Stimulated activated CD8-positive, alpha-beta memory T cell treated with anti-CD3 and anti-CD28 coated beads, Interleukin-7, amount 100 ng/mL, for 1 hour (primary cell): ENCODE data around the gene TMEM62.
"Not testable (repeated sequence)": the region's sequence is repeated elsewhere in the genome, so short reads cannot be mapped to it uniquely, and the experiment has no call there.

Experiments
- DNase-seq, 2 donors: peaks; one replicate each; pipeline ENCODE4 v3.0.0-alpha.2; 2020; ENCODE audit warnings: low read depth in 2 of 2

TMEM62 gene

DNA sequence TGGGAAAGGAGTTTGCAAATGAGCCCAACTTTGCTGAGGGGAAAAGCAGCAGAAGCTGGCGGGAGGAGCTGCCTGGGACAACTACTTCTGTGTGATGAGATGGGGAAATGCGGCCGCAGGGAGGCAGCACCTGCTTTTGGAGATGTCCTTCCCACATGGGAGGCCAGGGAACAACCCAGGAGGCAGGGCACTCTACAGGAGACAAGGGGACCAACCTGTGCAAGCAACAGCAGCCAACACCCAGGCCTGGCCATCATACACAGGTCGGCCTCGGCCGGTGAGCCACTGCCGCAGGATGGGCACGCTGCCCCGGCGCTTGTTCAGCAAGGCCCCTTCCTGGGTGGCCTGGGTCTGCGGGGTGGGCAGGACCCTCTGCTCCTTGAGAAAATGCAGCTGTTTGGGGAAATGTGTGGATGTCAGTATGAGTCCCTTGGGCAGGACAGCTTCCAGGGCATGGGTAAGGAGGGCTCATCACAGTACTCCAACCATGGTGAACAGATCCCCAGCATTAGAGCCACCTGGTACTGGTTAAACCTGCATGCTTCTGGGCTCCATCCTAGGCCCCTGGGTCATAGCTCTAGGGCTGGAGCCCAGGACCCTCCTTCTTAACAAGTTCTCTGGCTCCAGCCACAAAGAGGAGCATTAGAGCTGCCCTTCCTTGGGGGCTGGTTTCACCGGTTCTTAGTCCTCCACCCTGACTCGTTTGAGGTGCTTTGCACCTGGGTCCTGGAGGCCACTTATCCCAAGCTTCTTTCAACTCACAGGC is 75.9 kb downstream of the TMEM62 start:
- no peak for DNase-seq

DNA sequence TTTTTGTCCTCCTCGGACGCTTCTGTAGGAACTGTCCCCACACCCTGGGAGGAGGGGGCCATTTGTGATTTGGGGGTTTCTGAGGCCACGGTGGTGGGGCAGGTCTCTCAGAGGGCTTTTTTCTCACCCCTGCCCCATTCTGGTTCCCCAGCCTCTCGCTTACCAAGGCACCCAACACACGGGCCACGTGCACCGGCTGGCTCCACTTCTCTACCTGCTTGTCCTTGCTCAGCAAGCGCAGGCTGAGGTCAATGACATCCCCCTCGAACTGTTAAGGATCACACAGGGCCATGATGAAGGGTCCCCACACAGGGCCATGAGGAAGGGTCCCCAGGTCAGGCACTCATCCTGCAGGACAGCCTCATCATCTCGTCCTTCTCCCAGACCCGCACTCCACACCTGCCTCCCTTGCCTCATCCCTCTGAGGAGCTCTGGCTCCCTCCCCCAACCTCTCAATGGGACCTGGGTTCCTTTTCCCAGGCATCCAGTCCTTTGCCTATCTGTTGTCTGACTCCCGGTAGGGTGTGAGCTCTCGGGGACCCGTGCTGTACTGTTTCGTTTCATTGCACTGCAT is 76.9 kb downstream of the TMEM62 start:
- no peak for DNase-seq

DNA sequence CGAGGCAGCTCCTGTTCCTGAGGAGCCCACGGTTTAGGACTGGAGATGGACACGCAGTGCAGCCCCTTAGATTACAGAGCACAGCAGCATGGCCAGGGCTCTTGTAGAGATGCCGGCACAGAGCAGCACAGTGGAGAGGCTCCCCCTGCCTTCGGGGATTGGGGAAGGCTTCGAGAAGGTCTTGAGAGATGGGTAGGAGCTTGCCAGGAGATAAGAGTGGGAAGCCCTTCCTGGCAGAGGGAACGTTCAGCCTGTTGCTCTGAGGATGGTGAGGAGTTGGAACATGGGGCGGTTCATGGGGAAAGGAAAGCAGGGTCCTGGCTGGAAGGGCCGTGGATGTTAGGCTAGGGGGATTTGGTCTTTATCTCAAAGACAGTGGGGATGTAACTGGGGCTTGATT is 77.4 kb downstream of the TMEM62 start:
- no peak for DNase-seq

DNA sequence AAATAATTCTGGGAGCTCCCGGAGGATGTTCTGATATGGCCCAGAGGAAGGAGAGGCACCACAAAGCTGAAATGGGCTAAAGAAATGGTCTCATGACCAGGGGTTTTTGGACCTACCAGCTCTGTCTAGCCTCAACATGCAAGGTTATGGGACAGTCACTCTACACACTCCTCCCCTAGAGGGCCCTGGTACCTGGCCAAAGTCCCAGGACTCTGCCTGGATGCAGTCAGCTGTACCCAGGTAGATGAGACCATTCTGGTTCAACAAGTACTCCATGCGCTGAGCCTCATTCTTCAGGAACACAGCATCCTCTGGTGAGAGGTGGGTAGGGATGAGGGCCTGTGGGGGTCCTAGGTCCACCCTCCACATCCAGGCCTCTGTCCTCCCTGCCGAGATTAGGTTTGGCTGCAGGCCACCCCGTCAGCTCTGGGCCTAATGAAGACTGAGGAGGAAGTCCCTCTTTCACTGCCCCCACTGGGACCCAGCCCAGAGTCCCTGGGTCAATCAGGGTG is 77.9 kb downstream of the TMEM62 start:
- DNase-seq: no peak

DNA sequence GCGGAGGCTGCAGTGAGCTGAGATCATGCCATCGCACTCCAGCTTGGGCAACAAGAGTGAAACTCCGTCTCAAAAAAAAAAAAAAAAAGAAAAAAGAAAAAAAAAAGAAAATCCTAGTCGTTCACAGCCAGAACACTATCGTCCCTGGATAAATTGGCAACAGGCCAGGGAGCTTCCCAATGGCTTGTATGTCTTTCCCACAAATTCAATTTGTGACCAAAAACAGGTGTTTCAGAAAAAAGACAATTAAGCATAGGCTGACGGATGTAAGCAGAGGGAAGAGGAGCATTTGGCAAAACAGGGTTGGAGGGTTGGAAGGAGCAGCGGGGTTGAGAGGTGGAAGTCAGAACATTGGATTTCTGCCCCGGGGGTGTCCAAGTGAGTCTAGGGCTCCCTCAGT is 78.9 kb downstream of the TMEM62 start:
- DNase-seq: no peak

DNA sequence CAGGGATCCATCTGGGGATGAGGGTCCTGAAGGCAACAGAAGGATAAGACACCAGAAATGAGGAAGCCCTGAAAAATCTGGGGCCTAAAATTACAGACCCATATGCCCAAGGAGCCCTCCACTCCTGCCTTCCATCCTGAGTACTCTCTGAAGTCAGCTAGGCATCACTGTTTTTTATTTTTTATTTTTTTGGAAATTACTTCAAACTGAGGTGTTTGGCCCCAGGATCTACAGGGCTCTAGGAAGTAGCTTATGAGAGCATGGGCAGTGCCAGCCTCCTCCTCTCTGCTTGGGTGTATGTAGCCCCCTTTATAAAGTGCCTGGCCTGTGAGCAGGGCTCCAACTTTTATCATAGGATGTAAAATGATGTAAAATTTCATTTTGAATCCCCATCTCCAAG is 79.6 kb downstream of the TMEM62 start:
- DNase-seq: no peak

DNA sequence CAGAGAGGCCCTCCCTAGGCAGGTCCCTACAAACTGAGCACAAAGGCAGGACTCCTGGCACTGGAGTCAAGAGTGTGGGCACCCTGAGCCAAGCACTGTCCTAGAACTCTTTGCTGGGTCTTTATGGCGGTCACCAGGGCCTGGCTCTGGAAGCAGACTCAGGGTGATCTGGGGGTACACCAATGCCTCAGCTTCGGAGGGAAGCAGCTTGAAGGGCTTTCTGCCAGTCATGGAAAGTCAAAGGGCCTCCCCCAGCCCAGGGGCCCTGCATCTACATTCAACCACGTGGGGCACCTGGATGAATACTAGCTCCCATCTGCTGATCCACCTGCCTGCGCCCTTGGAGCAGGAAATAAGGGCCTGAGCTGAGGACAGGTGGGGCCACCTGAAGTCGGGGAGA is 80.1 kb downstream of the TMEM62 start:
- DNase-seq: no peak

DNA sequence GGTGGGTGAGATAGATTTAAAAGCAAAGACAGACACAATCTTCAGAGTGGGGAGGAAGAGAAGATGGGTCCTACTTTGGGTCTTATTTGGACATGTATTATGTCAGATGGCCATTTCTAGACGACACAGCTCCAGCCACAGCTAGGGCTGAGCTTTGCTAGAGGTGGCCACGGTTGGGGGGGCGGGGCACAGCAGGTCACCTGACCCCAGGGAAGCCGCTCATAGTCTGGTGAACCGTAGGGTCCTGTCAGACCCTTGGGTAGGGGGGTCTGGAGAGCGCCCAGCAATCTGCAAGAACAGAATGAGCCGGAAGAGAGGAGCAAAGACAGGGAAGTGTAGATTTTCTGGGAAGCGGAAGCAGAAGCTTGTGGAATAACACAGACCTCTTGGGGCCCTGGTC is 80.8 kb downstream of the TMEM62 start:
- DNase-seq: no peak

DNA sequence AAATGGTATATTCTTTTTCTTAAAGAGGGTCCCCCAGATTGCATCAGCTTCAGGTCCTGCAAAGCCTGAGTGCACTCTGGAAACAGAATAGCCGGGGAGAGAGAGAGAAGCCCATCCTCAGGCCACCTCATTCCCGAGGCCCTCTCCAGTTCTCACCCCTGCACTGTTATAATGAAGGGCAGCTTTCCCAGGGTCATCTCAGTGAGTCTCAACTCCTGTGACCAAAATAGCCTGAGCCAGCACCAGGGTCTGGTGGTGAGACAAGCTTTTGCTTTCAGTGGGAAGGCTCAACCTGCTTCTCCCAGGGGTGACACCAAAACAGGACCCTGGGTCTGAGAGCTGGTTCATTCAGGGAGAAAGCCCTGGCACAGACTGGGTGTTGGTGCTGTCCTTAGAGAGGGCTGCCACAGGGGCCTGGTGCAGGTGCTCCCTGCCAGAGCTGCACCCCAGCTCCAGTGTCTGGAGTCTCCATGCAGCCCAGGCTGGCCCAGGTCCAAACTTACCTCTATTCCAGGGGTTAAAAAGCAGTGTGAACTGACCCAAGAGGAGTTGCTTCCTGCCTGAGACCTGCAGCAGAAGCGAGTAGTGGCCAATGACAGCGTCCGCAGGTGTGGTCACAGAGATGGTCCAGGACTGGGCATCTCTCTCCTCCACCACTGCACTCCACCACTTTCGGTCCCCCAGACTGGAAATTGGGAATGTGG is 81.4 kb downstream of the TMEM62 start:
- no peak for DNase-seq

DNA sequence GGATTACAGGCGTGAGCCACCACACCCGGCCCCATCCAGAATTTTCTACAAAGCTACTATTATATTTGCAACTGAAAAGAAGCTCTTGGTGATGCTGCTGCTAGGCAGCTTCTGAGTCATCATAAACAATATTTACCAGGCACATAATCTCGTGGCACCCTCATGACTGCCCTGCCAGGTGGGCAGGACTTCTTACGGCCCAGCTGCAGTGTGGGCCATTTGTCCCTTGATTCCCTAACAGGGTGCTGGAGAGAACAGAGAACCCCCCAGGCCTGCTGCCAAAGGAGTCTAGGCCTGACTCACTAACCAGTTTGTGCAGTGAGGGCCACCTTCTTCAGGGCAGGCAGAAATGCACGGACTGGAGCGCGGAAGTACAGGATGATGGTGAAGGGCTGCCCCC is 82.6 kb downstream of the TMEM62 start:
- DNase-seq: no peak

DNA sequence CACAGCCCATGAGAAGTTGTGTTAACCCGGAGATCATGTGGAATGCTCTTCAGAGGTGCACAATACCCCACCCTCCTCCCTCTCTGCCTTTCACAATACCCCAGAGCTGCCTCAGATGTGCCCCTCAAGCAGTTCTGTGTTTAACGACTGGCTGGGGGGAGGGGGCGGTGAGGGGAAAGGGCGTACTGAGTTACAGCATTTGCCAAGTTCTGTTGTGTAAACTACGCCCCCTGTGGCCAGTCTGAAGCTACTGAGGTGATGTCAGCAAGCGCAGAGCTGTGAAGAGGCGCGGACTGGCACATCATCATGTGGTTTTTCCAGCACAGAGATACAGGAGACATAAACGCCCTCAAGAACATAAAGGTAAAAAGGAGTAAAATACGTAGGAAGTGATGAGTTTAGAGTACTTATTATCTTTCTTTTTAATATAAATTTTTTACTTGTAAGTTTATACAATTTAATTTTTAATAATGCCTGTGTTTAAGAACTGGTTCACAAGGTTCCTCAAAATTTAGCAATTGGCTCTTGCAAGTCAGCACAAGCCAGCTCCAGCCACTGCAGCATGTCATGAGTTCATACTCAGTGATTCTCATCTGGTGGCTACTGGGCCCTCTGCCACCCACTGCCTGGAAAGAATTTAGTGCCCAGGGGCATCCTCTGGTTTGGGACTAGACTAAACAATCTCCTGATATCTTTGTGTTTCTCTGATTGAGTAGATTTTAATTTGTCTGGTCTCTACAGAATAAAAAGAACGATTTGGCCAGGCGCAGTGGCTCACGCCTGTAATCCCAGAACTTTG is 85.7 kb downstream of the TMEM62 start:
- no peak for DNase-seq

DNA sequence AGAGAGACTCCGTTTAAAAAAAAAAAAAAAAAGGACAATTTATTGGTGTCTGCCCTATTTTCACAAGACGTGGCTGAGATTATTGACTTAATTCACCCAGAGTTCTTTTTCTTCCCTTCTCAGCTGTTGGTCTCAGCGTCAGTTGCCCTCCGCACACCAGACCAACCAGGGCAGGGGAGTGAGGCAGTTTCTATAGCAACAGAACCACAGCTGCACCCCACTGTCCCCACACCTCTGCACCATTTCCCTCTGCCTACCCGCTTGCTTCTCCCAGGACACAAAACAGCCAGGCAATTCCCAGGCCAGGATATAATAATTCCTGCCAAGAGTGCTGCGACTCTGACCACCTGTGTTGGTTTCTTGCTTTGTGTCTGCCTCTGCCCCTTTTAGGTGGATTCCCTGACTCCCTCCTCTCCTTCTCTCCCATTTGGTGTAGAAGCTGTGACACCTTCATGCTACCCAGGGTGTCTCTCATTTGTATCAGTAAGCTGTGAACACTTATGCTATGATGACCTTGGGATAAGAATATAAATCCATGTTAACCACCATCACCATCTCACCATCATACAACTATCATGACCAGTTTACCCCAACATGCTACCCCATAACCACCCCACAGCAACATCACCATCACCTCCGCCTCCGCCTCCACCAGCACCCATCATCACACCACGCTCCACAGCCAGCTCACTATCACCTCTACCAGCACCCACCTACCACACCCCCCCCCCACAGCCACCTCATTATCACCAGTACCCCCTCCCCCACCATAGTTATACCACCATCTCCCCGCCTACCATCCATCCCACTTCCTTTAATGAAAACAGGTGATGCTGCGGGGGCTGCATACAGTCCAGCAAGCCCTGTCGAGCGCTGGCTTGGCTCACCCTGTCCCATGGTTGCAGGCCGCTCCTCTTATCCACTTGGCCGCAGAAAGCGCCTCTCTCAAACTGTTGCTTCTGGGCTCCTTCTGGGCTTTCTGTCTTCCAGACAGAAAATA is 86.8 kb downstream of the TMEM62 start:
- DNase-seq: no peak

DNA sequence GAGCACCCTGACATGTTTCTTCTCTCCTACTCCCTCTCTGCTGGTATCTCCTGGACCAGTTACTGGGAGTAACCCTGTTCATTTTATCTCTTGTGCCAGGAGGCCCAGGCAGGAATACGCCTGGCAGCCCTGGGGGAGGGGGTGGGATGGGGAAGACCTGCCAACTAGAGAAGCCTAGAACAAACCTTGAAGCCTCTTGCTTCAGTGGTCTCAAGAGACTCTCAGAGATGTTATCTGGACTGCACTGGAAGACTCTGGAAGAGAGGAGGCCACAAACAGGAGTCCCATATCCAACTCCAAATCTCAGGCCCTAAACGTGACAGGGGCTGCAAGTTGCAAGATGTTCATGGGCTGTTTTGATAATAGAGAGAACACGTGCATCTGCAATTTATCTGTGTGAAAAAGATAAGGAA is 87.6 kb downstream of the TMEM62 start, which contains the start of gene EPB42:
EPB42 (minus strand) TSS at position 28 of the 413 bp plus-strand sequence. CDS start 193 bp downstream, outside the sequence.
- no peak for DNase-seq

DNA sequence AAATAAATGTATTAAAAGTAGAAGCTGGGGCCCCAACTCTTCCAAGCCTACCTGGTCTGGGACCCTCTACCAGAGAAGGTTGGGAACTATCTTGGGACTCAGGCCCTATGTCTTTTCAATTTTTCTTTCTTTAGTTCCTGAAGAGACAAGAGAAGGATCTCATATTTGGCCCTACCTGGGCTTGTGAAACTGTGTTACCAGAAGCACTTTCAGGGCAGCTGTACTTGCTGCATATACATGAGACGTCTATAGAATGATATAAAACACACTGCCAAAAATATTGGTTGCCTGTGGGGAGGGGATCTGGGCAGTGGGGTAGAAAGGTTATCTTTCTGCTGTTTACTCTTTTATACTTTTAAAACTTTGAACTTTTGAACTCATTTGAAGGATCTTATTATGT is 88.0 kb downstream of the TMEM62 start:
- no peak for DNase-seq

DNA sequence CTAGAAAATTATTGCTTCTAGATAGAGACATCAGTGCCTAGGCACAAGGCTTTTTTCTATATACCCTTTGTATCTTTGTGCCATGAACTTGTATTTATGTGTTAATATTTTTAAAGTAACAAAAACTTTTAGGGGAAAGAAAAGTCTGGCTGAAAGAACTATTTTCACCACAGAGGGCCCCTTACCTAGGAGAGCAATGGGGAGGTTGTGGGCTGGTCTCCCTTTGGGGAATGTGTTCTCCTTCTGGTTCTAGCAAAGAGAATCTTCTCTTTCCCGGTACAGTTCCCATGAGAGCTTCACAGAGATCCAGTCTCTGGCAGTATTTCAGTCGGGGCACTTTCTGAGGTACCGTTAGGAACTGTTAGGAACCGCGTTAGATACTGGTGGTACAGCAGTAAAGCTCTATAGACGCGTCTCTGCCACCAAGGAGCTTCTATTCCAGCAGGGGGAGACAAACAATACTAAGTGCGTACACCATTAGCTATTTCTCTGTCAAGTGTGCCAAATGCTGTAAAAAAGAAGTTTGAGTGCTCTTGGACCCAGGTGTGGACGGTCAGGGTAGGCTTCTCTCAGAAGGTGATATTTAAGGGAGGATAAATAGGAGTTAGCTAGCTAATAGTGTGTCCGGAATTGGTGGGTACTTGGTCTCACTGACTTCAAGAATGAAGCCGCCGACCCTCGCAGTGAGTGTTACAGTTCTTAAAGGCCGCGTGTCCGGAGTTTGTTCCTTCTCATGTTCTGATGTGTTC is 92.0 kb downstream of the TMEM62 start:
- DNase-seq: peak in 1 of 2 donors; percentile 8

DNA sequence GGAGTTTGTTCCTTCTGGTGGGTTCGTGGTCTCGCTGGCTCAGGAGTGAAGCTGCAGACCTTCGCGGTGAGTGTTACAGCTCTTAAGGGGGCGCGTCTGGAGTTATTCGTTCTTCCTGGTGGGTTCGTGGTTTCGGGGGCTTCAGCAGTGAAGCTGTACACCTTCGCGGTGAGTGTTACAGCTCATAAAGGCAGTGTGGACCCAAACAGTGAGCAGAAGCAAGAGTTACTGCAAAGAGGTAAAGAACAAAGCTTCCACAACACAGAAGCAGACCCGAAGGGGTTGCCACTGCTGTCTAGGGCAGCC is 92.5 kb downstream of the TMEM62 start:
- not testable (repeated sequence) for DNase-seq

DNA sequence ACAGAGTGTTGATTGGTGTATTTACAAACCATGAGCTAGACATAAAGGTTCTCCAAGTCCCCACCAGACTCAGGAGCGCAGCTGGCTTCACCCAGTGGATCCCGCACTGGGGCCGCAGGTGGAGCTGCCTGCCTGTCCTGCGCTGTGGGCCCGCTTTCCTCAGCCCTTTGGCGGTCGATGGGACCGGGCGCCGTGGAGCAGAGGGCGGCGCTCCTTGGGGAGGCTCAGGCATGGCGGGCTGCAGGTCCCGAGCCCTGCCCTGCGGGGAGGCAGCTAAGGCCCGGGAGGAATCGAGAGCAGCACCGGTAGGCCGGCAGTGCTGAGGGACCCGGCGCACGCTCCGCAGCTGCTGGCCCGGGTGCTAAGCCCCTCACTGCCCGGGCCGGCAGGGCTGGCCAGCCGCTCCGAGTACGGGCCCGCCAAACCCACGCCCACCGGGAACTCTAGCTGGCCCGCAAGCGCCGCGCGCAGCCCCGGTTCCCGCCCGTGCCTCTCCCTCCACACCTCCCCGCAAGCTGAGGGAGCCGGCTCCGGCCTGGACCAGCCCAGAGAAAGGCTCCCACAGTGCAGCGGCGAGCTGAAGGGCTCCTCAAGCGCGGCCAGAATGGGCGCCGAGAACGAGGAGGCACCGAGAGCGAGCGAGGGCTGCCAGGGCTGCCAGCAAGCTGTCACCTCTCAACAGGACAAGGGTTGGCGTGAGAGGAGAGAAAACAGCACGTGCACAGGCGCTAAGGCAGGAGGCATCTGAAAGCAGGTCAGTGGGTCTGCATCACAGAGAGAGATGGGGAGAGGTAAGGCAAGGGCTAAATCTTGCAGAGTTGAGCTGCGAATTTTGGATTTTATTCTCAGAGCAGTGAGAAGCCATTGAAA is 93.3 kb downstream of the TMEM62 start:
- DNase-seq: no peak

DNA sequence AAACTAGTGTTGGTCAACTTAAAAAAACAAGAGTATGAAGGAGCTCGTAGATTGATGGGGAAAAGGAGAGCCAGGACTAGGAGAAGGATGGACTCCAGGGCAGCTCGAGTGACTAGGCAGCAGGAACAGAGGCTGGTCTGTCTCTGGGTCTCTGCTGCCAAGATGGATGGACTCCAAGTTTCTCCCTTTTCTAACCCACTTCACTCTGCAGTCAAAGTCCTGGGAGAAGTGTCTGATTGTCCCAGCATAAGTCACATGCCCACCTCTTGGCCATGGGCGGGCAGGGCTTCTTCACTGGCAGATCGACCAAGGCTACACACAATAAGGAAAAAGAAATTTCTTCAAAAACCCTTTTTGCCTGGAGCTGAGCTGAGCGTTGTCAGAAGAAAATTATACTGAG is 96.6 kb downstream of the TMEM62 start:
- no peak for DNase-seq

DNA sequence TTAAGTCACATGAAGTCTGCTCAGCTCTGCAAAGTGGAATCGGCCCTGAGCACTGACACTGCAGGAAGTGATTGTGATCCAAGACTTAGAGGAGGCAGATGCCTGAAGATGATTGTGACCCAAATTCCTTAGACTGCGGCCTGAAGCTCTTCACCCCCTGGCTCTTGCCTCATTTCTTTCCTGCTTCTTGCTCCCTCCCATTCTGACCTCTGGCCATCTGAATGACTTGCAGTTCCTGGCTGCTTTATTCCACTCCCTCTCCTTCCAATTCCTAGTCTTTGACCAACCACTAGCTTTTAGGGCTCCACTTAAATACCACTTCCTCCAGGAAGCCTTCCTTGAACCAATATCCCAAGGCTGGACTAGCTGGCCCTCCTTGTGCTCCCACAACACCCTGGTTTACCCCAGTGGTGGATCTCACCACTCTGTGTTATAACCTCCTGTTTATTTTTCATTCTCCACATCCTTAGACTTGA is 97.3 kb downstream of the TMEM62 start:
- no peak for DNase-seq
